Panc1 (cell line): Measurements from ENCODE around the gene ZCCHC3. TPM values are rescaled to one million over a fixed set of nuclear protein-coding genes. Genes with fewer than 3 reads are reported as not detected.

Source experiments
- ATAC-seq: fragments of 200-7000 bp; cut with Tn5 transposase; 2 replicates; pipeline ENCODE4 v1.9.1; 2020; ENCODE audit warnings: mild to moderate bottlenecking, moderate library complexity
- BruUV-seq: library from RNA; stranded (reverse); fragments of 400-500 nt; replicated peaks from 2 replicates; lab custom pipeline; 2021; lab: Mats Ljungman, UMichigan
- CTCF ChIA-PET: fragments of 300-600 bp; sonication (Branson Sonifier 250); formaldehyde crosslinking; loops from one replicate; lab custom pipeline; 2022; ENCODE audit warnings: antibody characterized with exemption; lab: Charles Lee
- POLR2A ChIA-PET: fragments of 300-600 bp; sonication (Branson Sonifier 250); formaldehyde crosslinking; loops from one replicate; lab custom pipeline; 2022; ENCODE audit warnings: antibody characterized with exemption; lab: Charles Lee
- DNase-seq: peaks from one replicate; pipeline ENCODE4 v3.0.0-alpha.2; 2010; ENCODE audit warnings: low read depth, low spot score
- H3K27ac ChIP-seq: 2 replicates; pipeline ENCODE4 v1.5.1; 2011; ENCODE audit warnings: mild to moderate bottlenecking, low read length, inconsistent platforms
- H3K27me3 ChIP-seq: fragments of 200-500 bp; sonication (Bioruptor generic); 2 replicates; pipeline ENCODE4 v1.6.0; 2014; ENCODE audit warnings: low read length, inconsistent platforms; ENCODE audit not compliant: control insufficient read depth, insufficient read depth
- H3K36me3 ChIP-seq: fragments of 200-500 bp; sonication (Bioruptor generic); 2 replicates; pipeline ENCODE4 v1.5.1; 2014; ENCODE audit warnings: inconsistent platforms, mild to moderate bottlenecking, low read length, moderate library complexity; ENCODE audit not compliant: control insufficient read depth, insufficient read depth
- H3K4me1 ChIP-seq: 2 replicates; pipeline ENCODE4 v1.5.1; 2011; ENCODE audit warnings: inconsistent platforms, mild to moderate bottlenecking, low read length, moderate library complexity; ENCODE audit not compliant: control insufficient read depth, insufficient read depth
- H3K4me3 ChIP-seq, 2 experiments: 2 replicates each; pipeline ENCODE4 v1.5.1; 2011 to 2012; ENCODE audit warnings: low read depth in 2 of 2, low read length in 2 of 2, mild to moderate bottlenecking in 2 of 2, inconsistent platforms in 1 of 2, moderate library complexity in 1 of 2
- H3K9me3 ChIP-seq: fragments of 200-500 bp; sonication (Bioruptor generic); 2 replicates; pipeline ENCODE4 v1.5.1; 2014; ENCODE audit warnings: low read depth, mild to moderate bottlenecking, inconsistent platforms, low read length, moderate library complexity; ENCODE audit not compliant: control insufficient read depth, insufficient read depth
- CTCF ChIP-seq: fragments of 450-650 bp; IDR thresholded peaks from 2 replicates; pipeline ENCODE4 v1.5.1; 2017; ENCODE audit warnings: mild to moderate bottlenecking
- POLR2AphosphoS5 ChIP-seq: IDR thresholded peaks from 2 replicates; pipeline ENCODE4 v1.6.1; 2012; ENCODE audit warnings: mild to moderate bottlenecking, low read depth, low read length, moderate library complexity
- REST ChIP-seq, 2 experiments: IDR thresholded peaks; 2 replicates each; pipeline ENCODE4 v1.6.1; 2011 to 2012; ENCODE audit warnings: low read depth in 2 of 2, control low read depth in 1 of 2, low read length in 1 of 2, mild to moderate bottlenecking in 1 of 2, moderate library complexity in 1 of 2; ENCODE audit not compliant: insufficient read depth in 1 of 2
- SIN3A ChIP-seq: IDR thresholded peaks from 2 replicates; pipeline ENCODE4 v1.6.1; 2012; ENCODE audit warnings: low read depth, mild to moderate bottlenecking, low read length, moderate library complexity, borderline replicate concordance; ENCODE audit not compliant: insufficient read depth
- TCF7L2 ChIP-seq: IDR thresholded peaks from 2 replicates; pipeline ENCODE4 v1.6.1; 2011; ENCODE audit warnings: mild to moderate bottlenecking, low read depth, low read length, inconsistent platforms
- in situ Hi-C: cut with HindIII; loops from 2 replicates; pipeline ENCODE4 v1.10.0; 2016; ENCODE audit warnings: low sequenced_read_pairs, low pct_unique_long_range_greater_than_20kb
- intact Hi-C: fragments of 100-400 bp; cut with micrococcal nuclease; formaldehyde crosslinking; loops from one replicate; pipeline ENCODE4 v1.10.0; 2022; ENCODE audit not compliant: unreplicated experiment
- total RNA-seq: library from RNA; stranded (reverse); gene quantifications from one replicate; pipeline ENCODE4 v1.2.1, GENCODE V29; 2021; ENCODE audit not compliant: unreplicated experiment

The ZCCHC3 gene
- total RNA-seq, 1 experiment from 2014 or later: 18.9 TPM

- ChIA-PET CTCF (no interaction called here), POLR2A (no interaction called here)
- Histone ChIP-seq H3K4me1 (peaks cover 15% of the 10 kb centered on the region), H3K27ac (peak overlapping the region; percentile 69), H3K9me3 (peaks cover 12% of the 10 kb centered on the region; the same call in 1 of the 2 replicates), H3K36me3 (no peaks in the 10 kb centered on the region), H3K27me3 (no peaks in the 10 kb centered on the region), H3K4me3 (peak overlapping the region; percentile 62 to 83)
- no peak for DNase-seq
- in situ Hi-C loops (no loop called here), intact Hi-C loops (loop anchor here (2.0 kb wide), 1 partner anchor 63 kb away; the partner anchor contains the start of gene RBCK1)
- no peak for TF ChIP-seq CTCF
- no peak for TF ChIP-seq SIN3A
- TF ChIP-seq TCF7L2: no peak
- no peak for TF ChIP-seq REST (IDR thresholded peaks at IDR 0.05; ENCODE audit: insufficient read depth in 1 of 2, low read depth in 2 of 2, low read length in 1 of 2)
- no peak for TF ChIP-seq POLR2AphosphoS5
- ATAC-seq: no peak
- no TSS peak for BruUV-seq
Measured at GRCh38 chr20:346033-346639, 48.8 kb downstream of the ZCCHC3 start.

DNA sequence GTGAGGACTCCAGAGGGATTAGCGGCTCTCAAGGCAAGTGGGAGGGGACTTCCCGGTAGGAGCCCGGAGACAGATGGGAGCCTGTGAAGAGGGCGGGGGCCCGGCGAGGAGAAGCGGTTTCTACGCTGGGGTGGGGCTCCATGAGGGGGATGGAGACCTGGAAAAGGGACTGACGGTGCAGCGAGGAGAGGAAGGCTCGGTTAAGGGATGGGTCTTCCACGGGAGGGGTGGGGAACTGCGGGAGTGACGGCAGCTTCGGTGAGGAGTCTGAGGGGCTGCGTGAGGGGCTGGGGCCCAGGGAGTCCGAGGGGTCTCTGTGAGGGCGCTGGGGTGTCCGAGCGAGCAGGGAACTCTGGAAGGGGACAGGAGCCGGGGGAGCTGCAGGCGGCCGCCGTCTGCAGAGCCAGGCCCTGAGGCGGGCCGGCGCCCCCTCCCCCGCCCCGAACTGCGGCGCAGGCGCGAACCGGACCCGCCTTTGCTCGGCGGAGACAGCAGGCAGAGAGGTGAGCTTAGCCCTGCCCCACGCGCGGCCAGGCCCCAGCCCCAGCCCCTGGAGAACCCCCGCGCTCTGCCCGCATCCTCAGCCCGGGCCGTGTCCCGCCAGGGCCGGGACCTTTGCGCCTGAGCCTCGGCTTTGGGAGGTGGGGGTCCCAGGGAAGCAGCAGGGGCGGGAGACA lies 49.4 kb downstream of the ZCCHC3 start, which contains the start of gene NRSN2:
Gene NRSN2, plus strand, starts transcription at position 472 of the 677 bp plus-strand sequence. CDS start 2,533 bp downstream, outside the sequence.
- Histone ChIP-seq H3K36me3 (no peaks in the 10 kb centered on the region), H3K27ac (peak within 1 kb of the TSS; percentile 88), H3K4me3 (peak within 1 kb of the TSS; percentile 62 to 83), H3K27me3 (no peaks in the 10 kb centered on the region), H3K4me1 (peaks cover 15% of the 10 kb centered on the region), H3K9me3 (peaks cover 12% of the 10 kb centered on the region; the same call in 1 of the 2 replicates)
- TF ChIP-seq REST (IDR thresholded peaks at IDR 0.05; ENCODE audit: insufficient read depth in 1 of 2, low read depth in 2 of 2, low read length in 1 of 2) (no peak), SIN3A (peak; percentile 52; the same call in 1 of the 2 replicates)
- in situ Hi-C loops (no loop called here), intact Hi-C loops (loop anchor here (2.0 kb wide), 1 partner anchor 62 kb away; the partner anchor contains the start of gene RBCK1)
- ChIA-PET POLR2A (interaction anchor here (0.7 kb wide), 1 partner anchor 27 kb away, joined by 3 read pairs; no protein-coding TSS in a partner anchor), CTCF (no interaction called here)
- DNase-seq: no peak
- BruUV-seq: no TSS peak
- ATAC-seq: peak; percentile 80
